HCT116 (cell line): ENCODE data around the gene CFD. TPM values are rescaled to one million over a fixed set of nuclear protein-coding genes. Genes with fewer than 3 reads are reported as not detected.

Source experiments
- ATAC-seq: fragments of 200-7000 bp; cut with Tn5 transposase; 2 replicates; pipeline ENCODE4 v1.9.1; 2020; ENCODE audit warnings: mild to moderate bottlenecking, moderate library complexity
- BruUV-seq: library from RNA; stranded (reverse); fragments of 400-500 nt; replicated peaks from 2 replicates; lab custom pipeline; 2021; lab: Mats Ljungman, UMichigan
- CTCF ChIA-PET: fragments of 300-600 bp; sonication (Branson Sonifier 250); formaldehyde crosslinking; loops from one replicate; lab custom pipeline; 2021; ENCODE audit warnings: antibody characterized with exemption; lab: Charles Lee
- POLR2A ChIA-PET: fragments of 300-600, 350-600 bp; sonication (Branson Sonifier 250); formaldehyde crosslinking; loops from one replicate; lab custom pipeline; 2021; ENCODE audit warnings: antibody characterized with exemption; lab: Charles Lee
- RAD21 ChIA-PET, 2 experiments: fragments of 300-600 bp; sonication (Branson Sonifier 250); formaldehyde crosslinking; loops; one replicate each; lab custom pipeline; 2023; ENCODE audit warnings: low total read pairs in 2 of 2; ENCODE audit not compliant: uncharacterized antibody in 2 of 2, unreplicated experiment in 2 of 2, low non-redundant PET in 1 of 2; lab: Charles Lee
- DNase-seq: peaks from one replicate; pipeline ENCODE4 v3.0.0-alpha.2; 2010; ENCODE audit warnings: low read depth, low spot score
- H2AFZ ChIP-seq: fragments of 200-600 bp; shearing (Covaris generic), sonication (generic); 2 replicates; pipeline ENCODE4 v1.6.1; 2017; ENCODE audit warnings: low read depth, mixed run types, mixed read lengths, antibody characterized with exemption, low read length; ENCODE audit not compliant: poor library complexity, severe bottlenecking
- H3K27ac ChIP-seq: 2 replicates; pipeline ENCODE4 v1.5.1; 2012; ENCODE audit warnings: low read depth, low read length
- H3K27me3 ChIP-seq: fragments of 200-600 bp; sonication (generic); 2 replicates; pipeline ENCODE4 v1.6.1; 2016; ENCODE audit warnings: mixed run types, low read length, mixed read lengths; ENCODE audit not compliant: insufficient read depth
- H3K36me3 ChIP-seq, 2 experiments: fragments of 200-500 bp in 1 of 2; fragments of 200-600 bp in 1 of 2; sonication (Bioruptor generic) in 1 of 2; sonication (generic) in 1 of 2; 2 replicates each; pipeline versions ENCODE4 v1.5.1 to v1.6.1; 2014 to 2016; ENCODE audit warnings: low read length in 2 of 2, inconsistent platforms in 1 of 2, mixed read lengths in 1 of 2, mixed run types in 1 of 2; ENCODE audit not compliant: insufficient read depth in 2 of 2, control insufficient read depth in 1 of 2
- H3K4me1 ChIP-seq, 2 experiments: fragments of 200-600 bp in 1 of 2; sonication (generic) in 1 of 2; 2 replicates each; pipeline versions ENCODE4 v1.5.1 to v1.6.1; 2012 to 2017; ENCODE audit warnings: low read length in 2 of 2, inconsistent platforms in 1 of 2, mild to moderate bottlenecking in 1 of 2, mixed read lengths in 1 of 2, mixed run types in 1 of 2, moderate library complexity in 1 of 2; ENCODE audit not compliant: insufficient read depth in 2 of 2, control insufficient read depth in 1 of 2
- H3K4me2 ChIP-seq: fragments of 200-600 bp; sonication (generic); 2 replicates; pipeline ENCODE4 v1.6.1; 2017; ENCODE audit warnings: mixed run types, low read length, mixed read lengths
- H3K4me3 ChIP-seq, 2 experiments: fragments of 200-600 bp in 1 of 2; sonication (generic) in 1 of 2; replicated peaks in 1 of 2; 2 replicates each; pipeline ENCODE4 v1.5.1; 2011 to 2016; ENCODE audit warnings: low read length in 2 of 2, control low read depth in 1 of 2, low read depth in 1 of 2, mild to moderate bottlenecking in 1 of 2, mixed read lengths in 1 of 2, mixed run types in 1 of 2
- H3K79me2 ChIP-seq: fragments of 200-600 bp; sonication (generic); 2 replicates; pipeline ENCODE4 v1.6.1; 2017; ENCODE audit warnings: mild to moderate bottlenecking, mixed run types, low read length, moderate library complexity, mixed read lengths; ENCODE audit not compliant: insufficient read depth
- H3K9ac ChIP-seq: fragments of 200-600 bp; sonication (generic); 2 replicates; pipeline ENCODE4 v1.6.1; 2016; ENCODE audit warnings: low read length, mixed read lengths
- H3K9me2 ChIP-seq: fragments of 200-600 bp; sonication (generic), shearing (Covaris generic); 2 replicates; pipeline ENCODE4 v1.6.1; 2017; ENCODE audit warnings: mixed run types, mild to moderate bottlenecking, moderate library complexity; ENCODE audit not compliant: insufficient read depth
- H3K9me3 ChIP-seq, 2 experiments: fragments of 200-500 bp in 1 of 2; fragments of 200-600 bp in 1 of 2; sonication (Bioruptor generic) in 1 of 2; sonication (generic) in 1 of 2; 2 replicates each; pipeline ENCODE4 v1.6.1; 2014 to 2017; ENCODE audit warnings: low read length in 2 of 2, mixed read lengths in 2 of 2, inconsistent platforms in 1 of 2, low read depth in 1 of 2, mild to moderate bottlenecking in 1 of 2, mixed run types in 1 of 2, moderate library complexity in 1 of 2; ENCODE audit not compliant: control insufficient read depth in 1 of 2, insufficient read depth in 1 of 2
- H4K20me1 ChIP-seq: fragments of 200-600 bp; sonication (generic), shearing (Covaris generic); 2 replicates; pipeline ENCODE4 v1.6.1; 2017; ENCODE audit warnings: mixed run types, mild to moderate bottlenecking, moderate library complexity; ENCODE audit not compliant: insufficient read depth
- ELF1 ChIP-seq: IDR thresholded peaks from 2 replicates; pipeline ENCODE4 v1.6.1; 2012; ENCODE audit warnings: low read depth, borderline replicate concordance
- EZH2 ChIP-seq: fragments of 200-600 bp; sonication (generic); IDR thresholded peaks from 2 replicates; pipeline ENCODE4 v1.6.1; 2017; ENCODE audit warnings: antibody characterized with exemption, mixed run types
- POLR2A ChIP-seq: IDR thresholded peaks from 2 replicates; pipeline ENCODE4 v1.7.0; 2011; ENCODE audit warnings: borderline replicate concordance; ENCODE audit not compliant: insufficient read depth, insufficient read length; ENCODE audit errors: extremely low read depth
- RAD21 ChIP-seq: IDR thresholded peaks from 2 replicates; pipeline ENCODE4 v1.6.1; 2012; ENCODE audit warnings: low read depth, mild to moderate bottlenecking
- SP1 ChIP-seq: IDR thresholded peaks from 2 replicates; pipeline ENCODE4 v1.6.1; 2012; ENCODE audit warnings: low read depth
- TCF7L2 ChIP-seq: IDR thresholded peaks from 2 replicates; pipeline ENCODE4 v1.7.0; 2011; ENCODE audit warnings: borderline replicate concordance, inconsistent platforms; ENCODE audit not compliant: insufficient read depth, insufficient read length; ENCODE audit errors: extremely low read depth
- ZFX ChIP-seq: fragments of 450-650 bp; IDR thresholded peaks from 2 replicates; pipeline ENCODE4 v1.6.1; 2017
- intact Hi-C: fragments of 100-400 bp; cut with micrococcal nuclease; formaldehyde crosslinking; loops from 2 replicates; pipeline ENCODE4 v1.10.0; 2022
- total RNA-seq: library from RNA; stranded (reverse); gene quantifications from one replicate; pipeline ENCODE4 v1.2.1, GENCODE V29; 2021; ENCODE audit not compliant: unreplicated experiment
- TF ChIP-seq, protein P1 (sequence below), 3 experiments: fragments of 200-600 bp in 1 of 3; sonication (generic) in 1 of 3; IDR thresholded peaks in 2 of 3; conservative IDR thresholded peaks in 1 of 3; 2 replicates each; pipeline ENCODE4 v1.5.1; 2012 to 2017; ENCODE audit warnings: low read depth in 2 of 3, low read length in 2 of 3, antibody characterized with exemption in 1 of 3, borderline replicate concordance in 1 of 3, control low read depth in 1 of 3, mild to moderate bottlenecking in 1 of 3, mixed read lengths in 1 of 3, mixed run types in 1 of 3, moderate library complexity in 1 of 3; ENCODE audit not compliant: insufficient read depth in 1 of 3
- TF ChIP-seq, protein P2 (sequence below): IDR thresholded peaks from 2 replicates; pipeline ENCODE4 v1.6.1; 2012
- TF ChIP-seq, protein P3 (sequence below): IDR thresholded peaks from 2 replicates; pipeline ENCODE4 v1.6.1; 2012; ENCODE audit warnings: low read depth
- TF ChIP-seq, protein P4 (sequence below): IDR thresholded peaks from 2 replicates; pipeline ENCODE4 v1.6.1; 2011; ENCODE audit warnings: mild to moderate bottlenecking, low read length, moderate library complexity; ENCODE audit not compliant: insufficient replicate concordance; ENCODE audit errors: extremely low read depth

Gene CFD
- total RNA-seq, 1 experiment from 2014 or later: 80.2 TPM

DNA sequence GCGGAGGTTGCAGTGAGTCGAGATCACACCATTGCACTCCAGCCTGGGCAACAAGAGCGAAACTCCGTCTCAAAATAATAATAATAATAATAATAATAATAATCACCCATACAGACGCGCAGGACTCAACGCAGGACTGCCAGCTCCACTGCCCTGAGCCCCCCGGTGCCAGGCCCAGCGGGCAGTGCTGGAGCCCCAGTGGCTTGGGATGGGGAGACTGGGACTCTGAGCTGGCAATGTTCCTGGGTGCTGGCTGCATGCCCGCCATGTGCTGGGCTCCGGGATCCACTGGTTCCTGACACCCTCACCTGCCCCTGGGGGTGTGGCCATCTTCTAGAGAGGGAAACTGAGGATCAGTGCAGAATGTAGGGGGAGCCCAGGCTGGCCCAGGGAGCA is 32.2 kb upstream of the CFD start:
- CTCF ChIA-PET: no interaction called here
- H3K4me2 ChIP-seq: no peak overlapping the region
- no peak for DNase-seq
- H3K9me2 ChIP-seq: no peaks in the 10 kb centered on the region
- no peak overlapping the region for H3K27ac ChIP-seq
- intact Hi-C loops: no loop called here
- no peak overlapping the region for H3K9ac ChIP-seq
- TF ChIP-seq, protein P1, sequence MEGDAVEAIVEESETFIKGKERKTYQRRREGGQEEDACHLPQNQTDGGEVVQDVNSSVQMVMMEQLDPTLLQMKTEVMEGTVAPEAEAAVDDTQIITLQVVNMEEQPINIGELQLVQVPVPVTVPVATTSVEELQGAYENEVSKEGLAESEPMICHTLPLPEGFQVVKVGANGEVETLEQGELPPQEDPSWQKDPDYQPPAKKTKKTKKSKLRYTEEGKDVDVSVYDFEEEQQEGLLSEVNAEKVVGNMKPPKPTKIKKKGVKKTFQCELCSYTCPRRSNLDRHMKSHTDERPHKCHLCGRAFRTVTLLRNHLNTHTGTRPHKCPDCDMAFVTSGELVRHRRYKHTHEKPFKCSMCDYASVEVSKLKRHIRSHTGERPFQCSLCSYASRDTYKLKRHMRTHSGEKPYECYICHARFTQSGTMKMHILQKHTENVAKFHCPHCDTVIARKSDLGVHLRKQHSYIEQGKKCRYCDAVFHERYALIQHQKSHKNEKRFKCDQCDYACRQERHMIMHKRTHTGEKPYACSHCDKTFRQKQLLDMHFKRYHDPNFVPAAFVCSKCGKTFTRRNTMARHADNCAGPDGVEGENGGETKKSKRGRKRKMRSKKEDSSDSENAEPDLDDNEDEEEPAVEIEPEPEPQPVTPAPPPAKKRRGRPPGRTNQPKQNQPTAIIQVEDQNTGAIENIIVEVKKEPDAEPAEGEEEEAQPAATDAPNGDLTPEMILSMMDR (IDR thresholded peaks at IDR 0.05 in 2 of 3, conservative IDR thresholded peaks at IDR 0.05 in 1 of 3; ENCODE audit: borderline replicate concordance in 1 of 3, insufficient read depth in 1 of 3, low read depth in 2 of 3, low read length in 2 of 3): no peak
- TF ChIP-seq EZH2 (no peak), RAD21 (no peak), ZFX (no peak), ELF1 (no peak), POLR2A (no peak), TCF7L2 (no peak), SP1 (no peak)
- TF ChIP-seq, protein P2, sequence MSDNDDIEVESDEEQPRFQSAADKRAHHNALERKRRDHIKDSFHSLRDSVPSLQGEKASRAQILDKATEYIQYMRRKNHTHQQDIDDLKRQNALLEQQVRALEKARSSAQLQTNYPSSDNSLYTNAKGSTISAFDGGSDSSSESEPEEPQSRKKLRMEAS: no peak
- TF ChIP-seq, protein P3, sequence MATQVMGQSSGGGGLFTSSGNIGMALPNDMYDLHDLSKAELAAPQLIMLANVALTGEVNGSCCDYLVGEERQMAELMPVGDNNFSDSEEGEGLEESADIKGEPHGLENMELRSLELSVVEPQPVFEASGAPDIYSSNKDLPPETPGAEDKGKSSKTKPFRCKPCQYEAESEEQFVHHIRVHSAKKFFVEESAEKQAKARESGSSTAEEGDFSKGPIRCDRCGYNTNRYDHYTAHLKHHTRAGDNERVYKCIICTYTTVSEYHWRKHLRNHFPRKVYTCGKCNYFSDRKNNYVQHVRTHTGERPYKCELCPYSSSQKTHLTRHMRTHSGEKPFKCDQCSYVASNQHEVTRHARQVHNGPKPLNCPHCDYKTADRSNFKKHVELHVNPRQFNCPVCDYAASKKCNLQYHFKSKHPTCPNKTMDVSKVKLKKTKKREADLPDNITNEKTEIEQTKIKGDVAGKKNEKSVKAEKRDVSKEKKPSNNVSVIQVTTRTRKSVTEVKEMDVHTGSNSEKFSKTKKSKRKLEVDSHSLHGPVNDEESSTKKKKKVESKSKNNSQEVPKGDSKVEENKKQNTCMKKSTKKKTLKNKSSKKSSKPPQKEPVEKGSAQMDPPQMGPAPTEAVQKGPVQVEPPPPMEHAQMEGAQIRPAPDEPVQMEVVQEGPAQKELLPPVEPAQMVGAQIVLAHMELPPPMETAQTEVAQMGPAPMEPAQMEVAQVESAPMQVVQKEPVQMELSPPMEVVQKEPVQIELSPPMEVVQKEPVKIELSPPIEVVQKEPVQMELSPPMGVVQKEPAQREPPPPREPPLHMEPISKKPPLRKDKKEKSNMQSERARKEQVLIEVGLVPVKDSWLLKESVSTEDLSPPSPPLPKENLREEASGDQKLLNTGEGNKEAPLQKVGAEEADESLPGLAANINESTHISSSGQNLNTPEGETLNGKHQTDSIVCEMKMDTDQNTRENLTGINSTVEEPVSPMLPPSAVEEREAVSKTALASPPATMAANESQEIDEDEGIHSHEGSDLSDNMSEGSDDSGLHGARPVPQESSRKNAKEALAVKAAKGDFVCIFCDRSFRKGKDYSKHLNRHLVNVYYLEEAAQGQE: no peak
- TF ChIP-seq, protein P4, sequence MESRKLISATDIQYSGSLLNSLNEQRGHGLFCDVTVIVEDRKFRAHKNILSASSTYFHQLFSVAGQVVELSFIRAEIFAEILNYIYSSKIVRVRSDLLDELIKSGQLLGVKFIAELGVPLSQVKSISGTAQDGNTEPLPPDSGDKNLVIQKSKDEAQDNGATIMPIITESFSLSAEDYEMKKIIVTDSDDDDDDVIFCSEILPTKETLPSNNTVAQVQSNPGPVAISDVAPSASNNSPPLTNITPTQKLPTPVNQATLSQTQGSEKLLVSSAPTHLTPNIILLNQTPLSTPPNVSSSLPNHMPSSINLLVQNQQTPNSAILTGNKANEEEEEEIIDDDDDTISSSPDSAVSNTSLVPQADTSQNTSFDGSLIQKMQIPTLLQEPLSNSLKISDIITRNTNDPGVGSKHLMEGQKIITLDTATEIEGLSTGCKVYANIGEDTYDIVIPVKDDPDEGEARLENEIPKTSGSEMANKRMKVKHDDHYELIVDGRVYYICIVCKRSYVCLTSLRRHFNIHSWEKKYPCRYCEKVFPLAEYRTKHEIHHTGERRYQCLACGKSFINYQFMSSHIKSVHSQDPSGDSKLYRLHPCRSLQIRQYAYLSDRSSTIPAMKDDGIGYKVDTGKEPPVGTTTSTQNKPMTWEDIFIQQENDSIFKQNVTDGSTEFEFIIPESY: no peak
- H3K79me2 ChIP-seq: no peaks in the 10 kb centered on the region
- H3K9me3 ChIP-seq: no peaks in the 10 kb centered on the region
- POLR2A ChIA-PET: no interaction called here
- BruUV-seq: no TSS peak
- H2AFZ ChIP-seq: no peak overlapping the region
- RAD21 ChIA-PET: no interaction called here
- no peak overlapping the region for H3K4me3 ChIP-seq
- no peaks in the 10 kb centered on the region for H4K20me1 ChIP-seq
- H3K36me3 ChIP-seq: no peaks in the 10 kb centered on the region
- H3K27me3 ChIP-seq: no peaks in the 10 kb centered on the region
- H3K4me1 ChIP-seq: peaks cover 7 to 9% of the 10 kb centered on the region in 2 experiments; a peak in 3 of 4 replicates
- ATAC-seq: no peak
